GM08714 (cell line): ENCODE data around the gene CDK12.
"Not testable (repeated sequence)": the region's sequence is repeated elsewhere in the genome, so short reads cannot be mapped to it uniquely, and the experiment has no call there.

Experiments
- H3K4me3 ChIP-seq: fragments of 200-500 bp; sonication (Bioruptor generic); 2 replicates; pipeline ENCODE4 v1.5.1; 2014; ENCODE audit warnings: mild to moderate bottlenecking, low read length, inconsistent platforms
- ZNF274 ChIP-seq: IDR thresholded peaks from 2 replicates; pipeline ENCODE4 v1.6.1; 2012; ENCODE audit warnings: mild to moderate bottlenecking, low read depth, low read length

CDK12 gene

GRCh38 chr17:39461113-39461925 lies at the start of gene CDK12:
Gene CDK12 (plus strand): TSS chr17:39461486. CDS start chr17:39462072, 586 bp downstream.
- TF ChIP-seq ZNF274: no peak
- H3K4me3 ChIP-seq: peak within 1 kb of the TSS; percentile 94

- no peak for TF ChIP-seq ZNF274
- no peak overlapping the region for H3K4me3 ChIP-seq
Observed at GRCh38 chr17:39416141-39416540, 45.1 kb upstream of the CDK12 start.

- TF ChIP-seq ZNF274: no peak
Observed at GRCh38 chr17:39429600-39429999, 31.7 kb upstream of the CDK12 start.

GRCh38 chr17:39439868-39440267 lies 21.4 kb upstream of the CDK12 start:
- not testable (repeated sequence) for H3K4me3 ChIP-seq

More at GRCh38 chr17:39429600-39429999, 31.7 kb upstream of the CDK12 start:
- no peak overlapping the region for H3K4me3 ChIP-seq

GRCh38 chr17:39443326-39443725 lies 18.0 kb upstream of the CDK12 start:
- no peak overlapping the region for H3K4me3 ChIP-seq
- TF ChIP-seq ZNF274: no peak

- H3K4me3 ChIP-seq: no peak overlapping the region
- TF ChIP-seq ZNF274: no peak
Observed at GRCh38 chr17:39447561-39447960, 13.7 kb upstream of the CDK12 start.

GRCh38 chr17:39450051-39450450 lies 11.2 kb upstream of the CDK12 start:
- no peak for TF ChIP-seq ZNF274
- peak overlapping the region; percentile 98 for H3K4me3 ChIP-seq

GRCh38 chr17:39450847-39451581 lies 10.3 kb upstream of the CDK12 start, which contains the start of gene MED1:
Gene MED1 (minus strand): TSS chr17:39451263. CDS start chr17:39451062, 201 bp downstream.
- peak within 1 kb of the TSS; percentile 98 for H3K4me3 ChIP-seq

GRCh38 chr17:39455919-39456318 lies 5.4 kb upstream of the CDK12 start:
- no peak for TF ChIP-seq ZNF274

More at GRCh38 chr17:39450847-39451581, 10.3 kb upstream of the CDK12 start, which contains the start of gene MED1:
- TF ChIP-seq ZNF274: no peak

GRCh38 chr17:39461926-39462569 lies 762 bp downstream of the CDK12 start:
- peak overlapping the region; percentile 94 for H3K4me3 ChIP-seq
- no peak for TF ChIP-seq ZNF274

More at GRCh38 chr17:39455919-39456318, 5.4 kb upstream of the CDK12 start:
- H3K4me3 ChIP-seq: no peak overlapping the region

GRCh38 chr17:39462631-39463375 lies 1.5 kb downstream of the CDK12 start:
- no peak for TF ChIP-seq ZNF274
- H3K4me3 ChIP-seq: peak overlapping the region; percentile 94

- H3K4me3 ChIP-seq: peak overlapping the region; percentile 94
Observed at GRCh38 chr17:39464639-39465181, 3.4 kb downstream of the CDK12 start.

- H3K4me3 ChIP-seq: not testable (repeated sequence)
Observed at GRCh38 chr17:39468610-39469009, 7.3 kb downstream of the CDK12 start.

- no peak for TF ChIP-seq ZNF274
- H3K4me3 ChIP-seq: no peak overlapping the region
Observed at GRCh38 chr17:39473310-39473709, 12.0 kb downstream of the CDK12 start.

- not testable (repeated sequence) for H3K4me3 ChIP-seq
Observed at GRCh38 chr17:39479631-39480030, 18.3 kb downstream of the CDK12 start.
